Neural progenitor cell (in vitro differentiated cells): ENCODE results near the gene CHMP6.

Source experiments
- EZH2phosphoT487 ChIP-seq: fragments of 200-600 bp; sonication (generic); IDR thresholded peaks from 2 replicates; pipeline ENCODE4 v1.6.1; 2017; ENCODE audit warnings: antibody characterized with exemption
- TF ChIP-seq, protein P1 (sequence below): fragments of 200-600 bp; sonication (generic); IDR thresholded peaks from 2 replicates; pipeline ENCODE4 v1.5.1; 2017; ENCODE audit warnings: antibody characterized with exemption, mild to moderate bottlenecking

GRCh38 chr17:80981062-80981902, 10.4 kb upstream of the CHMP6 start:
- TF ChIP-seq, protein P1, sequence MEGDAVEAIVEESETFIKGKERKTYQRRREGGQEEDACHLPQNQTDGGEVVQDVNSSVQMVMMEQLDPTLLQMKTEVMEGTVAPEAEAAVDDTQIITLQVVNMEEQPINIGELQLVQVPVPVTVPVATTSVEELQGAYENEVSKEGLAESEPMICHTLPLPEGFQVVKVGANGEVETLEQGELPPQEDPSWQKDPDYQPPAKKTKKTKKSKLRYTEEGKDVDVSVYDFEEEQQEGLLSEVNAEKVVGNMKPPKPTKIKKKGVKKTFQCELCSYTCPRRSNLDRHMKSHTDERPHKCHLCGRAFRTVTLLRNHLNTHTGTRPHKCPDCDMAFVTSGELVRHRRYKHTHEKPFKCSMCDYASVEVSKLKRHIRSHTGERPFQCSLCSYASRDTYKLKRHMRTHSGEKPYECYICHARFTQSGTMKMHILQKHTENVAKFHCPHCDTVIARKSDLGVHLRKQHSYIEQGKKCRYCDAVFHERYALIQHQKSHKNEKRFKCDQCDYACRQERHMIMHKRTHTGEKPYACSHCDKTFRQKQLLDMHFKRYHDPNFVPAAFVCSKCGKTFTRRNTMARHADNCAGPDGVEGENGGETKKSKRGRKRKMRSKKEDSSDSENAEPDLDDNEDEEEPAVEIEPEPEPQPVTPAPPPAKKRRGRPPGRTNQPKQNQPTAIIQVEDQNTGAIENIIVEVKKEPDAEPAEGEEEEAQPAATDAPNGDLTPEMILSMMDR: peak; percentile 95
- TF ChIP-seq EZH2phosphoT487: no peak
